DND-41 (cell line): Measurements from ENCODE around the gene BEST2.

Source experiments
- ATAC-seq: fragments of 200-7000 bp; cut with Tn5 transposase; 3 replicates; pipeline ENCODE4 v1.9.1; 2021; ENCODE audit warnings: low read depth; ENCODE audit not compliant: insufficient read depth
- DNase-seq: peaks from one replicate; pipeline ENCODE4 v3.0.0-alpha.2; 2020
- H2AFZ ChIP-seq: 2 replicates; pipeline ENCODE4 v1.6.0; 2012; ENCODE audit warnings: low read depth, low read length
- H3K27ac ChIP-seq: 2 replicates; pipeline ENCODE4 v1.5.1; 2012; ENCODE audit warnings: low read length, inconsistent platforms
- H3K27me3 ChIP-seq: fragments of 200-600 bp; sonication (generic); 2 replicates; pipeline ENCODE4 v1.6.0; 2012; ENCODE audit warnings: low read length, mild to moderate bottlenecking, inconsistent platforms; ENCODE audit not compliant: insufficient read depth, poor library complexity
- H3K36me3 ChIP-seq: 2 replicates; pipeline ENCODE4 v1.5.1; 2012; ENCODE audit warnings: low read length, inconsistent platforms; ENCODE audit not compliant: insufficient read depth
- H3K4me1 ChIP-seq: 2 replicates; pipeline ENCODE4 v1.5.1; 2012; ENCODE audit warnings: mild to moderate bottlenecking, low read length; ENCODE audit not compliant: insufficient read depth
- H3K4me2 ChIP-seq: 2 replicates; pipeline ENCODE4 v1.6.0; 2012; ENCODE audit warnings: mild to moderate bottlenecking, moderate library complexity, low read length, inconsistent platforms; ENCODE audit not compliant: insufficient read depth
- H3K4me3 ChIP-seq, 2 experiments: fragments of 200-600 bp in 1 of 2; shearing (Covaris generic) in 1 of 2; 2 replicates each; pipeline ENCODE4 v1.5.1; 2012 to 2016; ENCODE audit warnings: inconsistent platforms in 2 of 2, low read length in 2 of 2, mild to moderate bottlenecking in 2 of 2, low read depth in 1 of 2, moderate library complexity in 1 of 2
- H3K79me2 ChIP-seq: 2 replicates; pipeline ENCODE4 v1.6.0; 2012; ENCODE audit warnings: low read length, inconsistent platforms; ENCODE audit not compliant: insufficient read depth
- H3K9ac ChIP-seq: 2 replicates; pipeline ENCODE4 v1.6.0; 2012; ENCODE audit warnings: low read depth, mild to moderate bottlenecking, inconsistent platforms, low read length, moderate library complexity
- H3K9me3 ChIP-seq: 2 replicates; pipeline ENCODE4 v1.5.1; 2012; ENCODE audit warnings: low read length, moderate library complexity, mild to moderate bottlenecking, inconsistent platforms; ENCODE audit not compliant: insufficient read depth, severe bottlenecking
- H4K20me1 ChIP-seq: 2 replicates; pipeline ENCODE4 v1.6.0; 2012; ENCODE audit warnings: low read length; ENCODE audit not compliant: insufficient read depth
- CTCF ChIP-seq: IDR thresholded peaks from 2 replicates; pipeline ENCODE4 v1.5.1; 2012; ENCODE audit warnings: borderline replicate concordance, low read length, moderate library complexity, mild to moderate bottlenecking; ENCODE audit not compliant: poor library complexity, severe bottlenecking; ENCODE audit errors: extremely low read depth
- EZH2 ChIP-seq: IDR thresholded peaks from 3 replicates; pipeline ENCODE4 v1.6.1; 2012; ENCODE audit warnings: borderline replicate concordance, low read depth, mild to moderate bottlenecking, moderate library complexity, low read length, inconsistent platforms; ENCODE audit not compliant: severe bottlenecking

BEST2 gene

GRCh38 chr19:12745166-12745897, 6.3 kb upstream of the BEST2 start:
- Histone ChIP-seq H3K36me3 (peaks cover 48% of the 10 kb centered on the region), H3K4me2 (no peak overlapping the region), H3K27me3 (no peaks in the 10 kb centered on the region), H4K20me1 (no peaks in the 10 kb centered on the region), H3K79me2 (peaks cover 2% of the 10 kb centered on the region; the same call in 1 of the 2 replicates), H3K27ac (no peak overlapping the region), H3K9me3 (peaks cover 13% of the 10 kb centered on the region), H2AFZ (no peak overlapping the region), H3K4me1 (no peaks in the 10 kb centered on the region), H3K9ac (no peak overlapping the region), H3K4me3 (no peak overlapping the region)
- DNase-seq (no peak), ATAC-seq (no peak)
- TF ChIP-seq CTCF: no peak
- TF ChIP-seq EZH2: no peak

DNA sequence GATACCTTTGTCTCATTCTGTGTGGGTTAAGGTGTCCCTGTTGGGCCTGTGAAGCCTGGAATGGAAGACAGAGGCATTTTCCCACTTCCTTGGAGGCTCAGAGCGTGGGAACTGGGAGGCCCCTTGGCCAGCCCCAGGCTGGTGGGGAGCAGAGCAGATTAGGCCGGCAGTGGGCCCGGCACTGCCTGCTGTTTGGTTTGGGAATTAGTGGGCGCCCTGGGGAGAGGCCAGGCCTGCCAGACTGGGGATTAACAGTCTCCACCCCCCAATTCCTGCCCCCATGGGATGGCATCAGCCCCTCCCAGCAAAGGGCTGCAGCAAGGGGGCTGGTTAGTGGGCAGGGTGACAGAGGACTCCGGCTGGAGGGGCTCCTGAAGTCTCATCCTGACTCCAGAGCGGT, 3.1 kb upstream of the BEST2 start:
- Histone ChIP-seq H3K27me3 (no peaks in the 10 kb centered on the region), H4K20me1 (no peaks in the 10 kb centered on the region), H3K27ac (no peak overlapping the region), H3K4me2 (no peak overlapping the region), H3K9ac (no peak overlapping the region), H3K9me3 (peaks cover 13% of the 10 kb centered on the region), H3K36me3 (peaks cover 40% of the 10 kb centered on the region), H3K4me1 (no peaks in the 10 kb centered on the region), H2AFZ (no peak overlapping the region), H3K4me3 (no peak overlapping the region), H3K79me2 (no peaks in the 10 kb centered on the region)
- DNase-seq (no peak), ATAC-seq (peak; percentile 5; the same call in 1 of the 3 replicates)
- no peak for TF ChIP-seq EZH2
- TF ChIP-seq CTCF: no peak

DNA sequence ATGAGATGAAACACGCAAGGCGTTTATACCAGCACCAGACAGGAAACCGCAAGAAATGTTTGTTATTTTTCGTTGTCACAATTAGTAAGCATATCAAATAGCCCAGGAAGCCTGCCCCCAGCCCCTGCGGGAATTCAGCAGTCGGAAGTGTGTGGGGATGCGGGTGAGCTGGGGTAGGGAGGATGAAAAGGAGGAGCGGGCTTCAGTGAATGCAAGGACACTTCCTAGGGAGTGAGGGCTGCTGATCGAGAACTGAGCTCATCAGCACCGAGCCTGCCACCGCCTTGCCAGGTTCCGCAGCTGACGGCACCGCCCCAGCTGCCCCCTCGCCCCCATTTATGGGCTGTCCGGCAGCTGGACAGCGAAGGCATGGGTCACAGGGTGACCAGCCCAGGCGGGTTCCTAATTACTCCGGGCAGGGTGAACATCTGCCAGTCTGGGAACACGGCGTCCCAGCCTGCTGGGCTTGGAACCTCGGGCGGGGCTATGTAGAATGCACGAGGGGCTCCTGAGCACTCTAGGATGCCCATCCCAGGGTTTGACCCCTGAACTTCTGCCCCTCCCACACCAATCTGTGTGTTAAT, 1.6 kb upstream of the BEST2 start:
- no peak overlapping the region for H3K9ac ChIP-seq
- H3K9me3 ChIP-seq: peaks cover 13% of the 10 kb centered on the region
- H3K4me3 ChIP-seq: no peak overlapping the region
- H3K27ac ChIP-seq: no peak overlapping the region
- no peaks in the 10 kb centered on the region for H4K20me1 ChIP-seq
- no peak for DNase-seq
- no peaks in the 10 kb centered on the region for H3K27me3 ChIP-seq
- peaks cover 32% of the 10 kb centered on the region for H3K36me3 ChIP-seq
- ATAC-seq: no peak
- H2AFZ ChIP-seq: no peak overlapping the region
- no peaks in the 10 kb centered on the region for H3K4me1 ChIP-seq
- H3K4me2 ChIP-seq: no peak overlapping the region
- no peak for TF ChIP-seq EZH2
- no peak for TF ChIP-seq CTCF
- H3K79me2 ChIP-seq: no peaks in the 10 kb centered on the region
